Transverse colon (tissue), 4 donors: Measurements from ENCODE around the gene C19orf25. TPM values are rescaled to one million over a fixed set of nuclear protein-coding genes. Genes with fewer than 3 reads are reported as not detected.

ENCODE experiments used
- DNase-seq: peaks from one replicate; pipeline ENCODE4 v3.0.0-alpha.2; 2019
- H3K27ac ChIP-seq, 4 donors: fragments of 200-600 bp; sonication (generic); 2 replicates each; pipeline ENCODE4 v1.5.1; 2016 to 2018; ENCODE audit warnings: inconsistent platforms in 4 of 4
- H3K27me3 ChIP-seq: fragments of 200-600 bp; sonication (generic); 2 replicates; pipeline ENCODE4 v1.5.1; 2017; ENCODE audit warnings: inconsistent platforms
- H3K36me3 ChIP-seq, 4 donors: fragments of 200-600 bp; sonication (generic); 2 replicates each; pipeline ENCODE4 v1.5.1; 2017 to 2019; ENCODE audit warnings: inconsistent platforms in 4 of 4
- H3K4me1 ChIP-seq, 4 donors: fragments of 200-600 bp; sonication (generic); 2 replicates each; pipeline ENCODE4 v1.5.1; 2017 to 2020; ENCODE audit warnings: inconsistent platforms in 4 of 4
- H3K4me3 ChIP-seq, 4 donors: fragments of 200-600 bp; sonication (generic); 1 replicate in 1 of 4; 2 replicates in 3 of 4; pipeline versions ENCODE4 v1.5.1 to v1.6.1; 2017 to 2019; ENCODE audit warnings: inconsistent platforms in 4 of 4
- H3K9me3 ChIP-seq, 2 donors: fragments of 200-600 bp; sonication (generic); 2 replicates each; pipeline ENCODE4 v1.5.1; 2017 to 2019; ENCODE audit warnings: inconsistent platforms in 2 of 2
- CTCF ChIP-seq, 5 experiments: fragments of 200-600 bp in 3 of 5; fragments of 450-650 bp in 2 of 5; sonication (generic) in 3 of 5; IDR thresholded peaks; 1 replicate in 2 of 5; 2 replicates in 3 of 5; pipeline ENCODE4 v1.5.1; 2016 to 2017; ENCODE audit warnings: antibody characterized with exemption in 5 of 5, inconsistent platforms in 3 of 5, mild to moderate bottlenecking in 2 of 5, moderate library complexity in 1 of 5
- EP300 ChIP-seq: sonication (generic); formaldehyde crosslinking; IDR thresholded peaks from one replicate; pipeline ENCODE4 v1.6.1; 2017; ENCODE audit warnings: antibody characterized with exemption, low read depth
- POLR2A ChIP-seq: fragments of 450-650 bp; IDR thresholded peaks from one replicate; pipeline ENCODE4 v1.6.1; 2016; ENCODE audit warnings: antibody characterized with exemption, mild to moderate bottlenecking, moderate library complexity
- POLR2AphosphoS5 ChIP-seq, 3 donors: sonication (generic); formaldehyde crosslinking; IDR thresholded peaks; one replicate each; pipeline ENCODE4 v1.6.1; 2016; ENCODE audit warnings: antibody characterized with exemption in 3 of 3
- WGBS, 2 donors: methylation state at CpG; one replicate each; pipeline ENCODE4 v1.1.5; 2018; ENCODE audit warnings: low coverage in 1 of 2; 5-methylcytosine and 5-hydroxymethylcytosine counted together
- in situ Hi-C, 4 donors: fragments of 200-750 bp; cut with MboI; loops; one replicate each; pipeline versions ENCODE4 v1.15.0 to v1.15.1; 2017; ENCODE audit warnings: low sequenced_read_pairs in 3 of 4, low pct_ligation_motif_present in 1 of 4, low pct_unique_long_range_greater_than_20kb in 1 of 4
- intact Hi-C: fragments of 100-400 bp; cut with DNase I; formaldehyde crosslinking; loops from one replicate; pipeline ENCODE4 v1.15.1; 2023; ENCODE audit warnings: low total_unique reads
- total RNA-seq, 4 donors: library from RNA; depleted of rRNA; stranded (reverse); fragments of >200 nt; gene quantifications; one replicate each; pipeline ENCODE4 v1.1.0, GENCODE V29; 2016

C19orf25 gene
- total RNA-seq, 4 donors from 2014 or later: 36.2 to 89.2 (median 46.0) TPM

- Histone ChIP-seq H3K36me3 (peaks cover 0 to 61% (median 27%) of the 10 kb centered on the region in 4 donors), H3K4me3 (no peak overlapping the region), H3K27me3 (no peaks in the 10 kb centered on the region), H3K27ac (no peak overlapping the region), H3K4me1 (peaks cover 0 to 12% (median 2%) of the 10 kb centered on the region in 4 donors), H3K9me3 (no peaks in the 10 kb centered on the region)
- WGBS, 2 donors: 93 to 100% methylated on average over 2 to 27 of the region's 27 CpGs
- TF ChIP-seq CTCF (IDR thresholded peaks at IDR 0.05) (no peak), EP300 (no peak), POLR2A (no peak), POLR2AphosphoS5 (IDR thresholded peaks at IDR 0.05) (no peak)
- no peak for DNase-seq
- intact Hi-C loops: no loop called here
- in situ Hi-C loops: no loop called here
These were observed 51.6 kb downstream of the C19orf25 start for GRCh38 chr19:1427221-1427920.

DNA sequence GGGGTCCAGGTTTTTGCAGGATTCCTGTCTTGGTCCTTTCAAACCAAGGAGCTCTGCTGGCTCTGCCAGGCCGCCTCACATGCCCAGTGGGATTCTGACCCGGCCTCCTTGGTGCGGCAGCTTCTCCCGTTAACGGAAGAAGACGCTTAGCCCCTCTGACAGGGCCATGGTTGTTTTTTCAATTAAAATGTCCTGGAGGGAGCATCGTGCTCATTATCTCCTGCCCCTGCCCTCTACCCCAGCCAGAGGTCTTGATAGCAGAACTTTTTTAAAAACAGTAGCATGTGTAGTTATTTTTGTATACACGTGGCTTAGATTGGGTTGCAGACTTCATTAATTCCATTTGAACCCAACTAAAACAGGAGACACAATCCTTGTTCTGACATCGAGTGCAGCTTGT lies 52.3 kb downstream of the C19orf25 start:
- 87 to 92% methylated on average over 3 to 9 of the region's 9 CpGs for WGBS, 2 donors
- H3K27me3 ChIP-seq: no peaks in the 10 kb centered on the region
- H3K4me1 ChIP-seq: peaks cover 0 to 12% (median 2%) of the 10 kb centered on the region in 4 donors
- DNase-seq: no peak
- in situ Hi-C loops (no loop called here), intact Hi-C loops (no loop called here)
- no peak overlapping the region for H3K4me3 ChIP-seq
- H3K27ac ChIP-seq: no peak overlapping the region
- no peaks in the 10 kb centered on the region for H3K9me3 ChIP-seq
- TF ChIP-seq EP300: no peak
- TF ChIP-seq CTCF (IDR thresholded peaks at IDR 0.05): no peak
- TF ChIP-seq POLR2A: no peak
- no peak for TF ChIP-seq POLR2AphosphoS5 (IDR thresholded peaks at IDR 0.05)
- H3K36me3 ChIP-seq: peaks cover 0 to 57% (median 23%) of the 10 kb centered on the region in 4 donors

DNA sequence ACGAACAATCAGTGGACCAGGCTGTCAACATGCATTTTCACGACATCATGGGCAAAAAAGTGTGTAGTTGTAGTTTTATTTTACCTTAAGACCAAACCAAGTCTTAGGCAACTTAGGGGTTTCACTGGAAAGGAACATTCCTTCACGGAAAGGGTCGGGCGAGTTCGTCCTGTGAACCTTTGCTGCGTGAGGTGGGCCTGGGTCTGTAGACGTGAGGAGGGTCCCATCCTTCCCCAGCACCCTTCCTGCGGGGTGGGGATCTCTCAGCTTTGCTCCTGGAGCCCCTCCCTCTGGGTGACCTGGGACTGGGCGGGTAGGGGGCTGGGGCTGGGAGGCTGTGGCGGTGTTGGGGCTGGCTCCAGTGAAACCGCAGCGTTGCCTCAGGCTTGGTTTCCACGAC lies 53.1 kb downstream of the C19orf25 start:
- no peak overlapping the region for H3K27ac ChIP-seq

More for the DNA sequence above, 53.1 kb downstream of the C19orf25 start:
- Histone ChIP-seq H3K27me3 (no peaks in the 10 kb centered on the region), H3K36me3 (peaks cover 0 to 52% (median 24%) of the 10 kb centered on the region in 4 donors), H3K4me3 (no peak overlapping the region), H3K9me3 (no peaks in the 10 kb centered on the region), H3K4me1 (peaks cover 0 to 12% (median 2%) of the 10 kb centered on the region in 4 donors)
- TF ChIP-seq CTCF (IDR thresholded peaks at IDR 0.05) (no peak), POLR2AphosphoS5 (IDR thresholded peaks at IDR 0.05) (no peak), EP300 (no peak), POLR2A (no peak)
- no peak for DNase-seq
- intact Hi-C loops (no loop called here), in situ Hi-C loops (no loop called here)
- WGBS, 2 donors: 83 to 92% methylated on average over 2 to 14 of the region's 14 CpGs
